ENCODE results near the gene ARNT2.

The ARNT2 gene

DNA sequence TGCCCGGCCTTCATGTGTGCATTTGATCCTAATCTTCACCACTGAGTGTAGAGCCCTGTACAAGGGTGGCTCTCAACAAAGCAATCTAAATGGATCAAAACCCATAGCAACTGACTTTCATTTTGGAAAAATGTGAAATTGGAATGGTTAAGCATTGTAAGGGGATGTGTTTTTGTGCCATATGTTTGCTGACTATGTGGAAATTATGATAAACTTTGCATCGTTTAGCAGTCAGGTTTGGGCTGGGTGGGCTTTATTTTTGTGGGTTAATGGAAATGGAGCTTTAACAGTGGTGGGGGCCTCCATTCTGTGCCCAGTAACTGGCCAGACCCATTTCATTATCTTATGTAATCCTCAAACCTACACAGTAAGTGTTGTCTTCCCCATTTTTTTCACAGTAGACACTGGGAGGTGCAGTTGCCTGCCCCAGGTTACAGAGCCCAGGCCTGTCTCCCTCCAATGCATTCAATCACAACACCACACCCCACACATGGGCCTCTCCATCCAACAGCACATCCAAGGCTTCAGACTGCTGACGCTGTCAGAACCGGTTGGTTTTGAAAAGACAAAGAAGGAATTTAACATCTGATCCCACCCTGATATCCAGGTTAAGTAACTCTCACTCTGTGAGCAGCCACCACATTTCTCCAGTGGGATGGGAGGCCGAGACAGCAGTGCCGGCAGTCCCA lies 154.6 kb downstream of the ARNT2 start:
- TF ChIP-seq, protein P1, sequence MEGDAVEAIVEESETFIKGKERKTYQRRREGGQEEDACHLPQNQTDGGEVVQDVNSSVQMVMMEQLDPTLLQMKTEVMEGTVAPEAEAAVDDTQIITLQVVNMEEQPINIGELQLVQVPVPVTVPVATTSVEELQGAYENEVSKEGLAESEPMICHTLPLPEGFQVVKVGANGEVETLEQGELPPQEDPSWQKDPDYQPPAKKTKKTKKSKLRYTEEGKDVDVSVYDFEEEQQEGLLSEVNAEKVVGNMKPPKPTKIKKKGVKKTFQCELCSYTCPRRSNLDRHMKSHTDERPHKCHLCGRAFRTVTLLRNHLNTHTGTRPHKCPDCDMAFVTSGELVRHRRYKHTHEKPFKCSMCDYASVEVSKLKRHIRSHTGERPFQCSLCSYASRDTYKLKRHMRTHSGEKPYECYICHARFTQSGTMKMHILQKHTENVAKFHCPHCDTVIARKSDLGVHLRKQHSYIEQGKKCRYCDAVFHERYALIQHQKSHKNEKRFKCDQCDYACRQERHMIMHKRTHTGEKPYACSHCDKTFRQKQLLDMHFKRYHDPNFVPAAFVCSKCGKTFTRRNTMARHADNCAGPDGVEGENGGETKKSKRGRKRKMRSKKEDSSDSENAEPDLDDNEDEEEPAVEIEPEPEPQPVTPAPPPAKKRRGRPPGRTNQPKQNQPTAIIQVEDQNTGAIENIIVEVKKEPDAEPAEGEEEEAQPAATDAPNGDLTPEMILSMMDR (IDR thresholded peaks at IDR 0.05; ENCODE audit: low read depth, low read length, missing control alignments), result no peak
- in situ Hi-C loops (cut with HindIII; ENCODE audit: low pct_ligation_motif_present, low sequenced_read_pairs), result no loop called here
- Histone ChIP-seq H3K4me3 (ENCODE audit: low read depth, low read length) (no peak overlapping the region), H3K27me3 (replicated peaks) (no peaks in the 10 kb centered on the region), H3K36me3 (replicated peaks) (peaks cover 11% of the 10 kb centered on the region), H3K27ac (no peak overlapping the region)
- no peak for DNase-seq

DNA sequence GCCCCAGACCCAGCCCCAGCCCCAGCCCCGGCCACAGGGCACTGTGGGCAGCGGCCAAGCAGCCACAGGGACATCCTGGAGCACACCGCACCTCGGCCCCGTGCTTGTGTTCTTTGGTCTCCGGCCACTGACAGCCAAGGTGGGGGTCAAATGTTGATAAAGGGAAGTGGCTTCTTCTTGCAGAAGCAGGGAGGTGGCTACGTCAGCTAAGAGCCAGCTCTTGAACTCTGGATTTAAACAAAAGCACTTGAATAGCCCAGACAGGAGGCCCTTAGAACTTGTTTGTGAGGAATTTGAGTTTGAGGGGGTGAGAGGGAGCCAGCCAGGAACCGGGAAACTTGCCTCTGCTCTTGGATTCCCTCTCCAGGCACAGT lies 155.1 kb downstream of the ARNT2 start:
- TF ChIP-seq, protein P1 (IDR thresholded peaks at IDR 0.05; ENCODE audit: low read depth, low read length, missing control alignments), result no peak
- no peak for DNase-seq

DNA sequence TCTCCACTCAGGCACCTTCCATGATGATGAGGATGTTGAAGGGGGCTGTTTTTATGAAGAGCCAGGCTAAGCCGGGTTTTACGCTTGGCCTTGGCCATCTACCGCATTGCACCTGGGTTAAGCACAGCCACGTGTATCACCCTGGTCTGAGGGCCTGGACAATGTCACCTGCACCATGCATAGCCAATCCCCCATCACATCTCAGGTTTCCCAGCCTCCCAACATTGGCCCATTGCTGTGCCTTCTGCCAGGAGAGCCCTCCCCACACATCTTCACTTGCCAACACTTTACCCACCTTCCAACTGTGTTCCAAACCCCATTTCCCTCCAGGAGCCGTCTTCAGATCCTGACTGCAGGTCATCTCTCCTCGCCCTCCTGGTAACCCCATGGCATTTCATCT lies 155.6 kb downstream of the ARNT2 start:
- DNase-seq, result no peak
- TF ChIP-seq, protein P1 (IDR thresholded peaks at IDR 0.05; ENCODE audit: low read depth, low read length, missing control alignments), result no peak
- Histone ChIP-seq H3K4me3 (ENCODE audit: low read depth, low read length) (no peak overlapping the region), H3K27ac (no peak overlapping the region), H3K36me3 (replicated peaks) (peaks cover 15% of the 10 kb centered on the region), H3K27me3 (replicated peaks) (no peaks in the 10 kb centered on the region)
- in situ Hi-C loops (cut with HindIII; ENCODE audit: low pct_ligation_motif_present, low sequenced_read_pairs), result no loop called here

More for the DNA sequence above, 155.1 kb downstream of the ARNT2 start:
- Histone ChIP-seq H3K27me3 (replicated peaks) (no peaks in the 10 kb centered on the region), H3K27ac (no peak overlapping the region), H3K36me3 (replicated peaks) (peaks cover 15% of the 10 kb centered on the region), H3K4me3 (ENCODE audit: low read depth, low read length) (no peak overlapping the region)
- in situ Hi-C loops (cut with HindIII; ENCODE audit: low pct_ligation_motif_present, low sequenced_read_pairs), result no loop called here

DNA sequence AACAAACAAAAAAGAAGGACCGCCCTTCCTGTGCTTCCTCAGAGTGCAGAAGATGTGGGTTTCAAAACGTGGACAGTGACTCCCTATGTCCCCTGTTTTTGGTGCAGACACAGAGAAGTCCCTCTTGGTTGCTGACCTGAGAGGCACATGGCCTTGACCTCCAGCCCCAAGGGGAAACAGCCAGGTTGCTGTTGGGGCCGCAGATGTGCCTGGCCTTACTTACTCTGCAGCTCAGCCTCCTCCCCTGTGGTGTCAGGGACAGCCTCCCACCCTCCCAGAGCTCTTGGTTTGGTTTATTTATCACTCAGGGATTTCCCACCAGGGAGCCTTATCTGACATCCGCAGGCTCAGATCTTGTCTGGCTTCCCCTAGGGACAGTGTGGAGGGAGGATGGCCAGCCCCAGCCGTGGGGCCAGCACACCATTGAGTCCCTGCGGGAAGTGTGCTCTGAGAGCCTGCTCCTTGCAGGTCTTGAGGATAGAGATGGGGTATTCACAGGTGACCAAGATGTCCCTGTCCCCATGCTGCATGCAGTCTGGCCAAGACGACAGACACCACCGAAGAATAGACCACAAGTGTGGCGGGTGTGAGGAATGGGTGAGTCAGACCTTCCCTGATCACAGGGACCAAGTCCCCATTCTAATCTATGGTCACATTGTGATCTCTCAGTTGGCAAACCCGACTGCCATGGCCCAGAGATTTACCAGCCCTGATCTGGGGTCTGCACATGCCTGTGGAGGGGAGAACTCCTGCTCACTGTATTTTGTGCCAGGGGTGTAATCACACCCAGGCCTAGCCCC lies 156.6 kb downstream of the ARNT2 start:
- DNase-seq, result peak; percentile 28
- Histone ChIP-seq H3K4me3 (ENCODE audit: low read depth, low read length) (no peak overlapping the region), H3K27me3 (replicated peaks) (no peaks in the 10 kb centered on the region), H3K27ac (no peak overlapping the region), H3K36me3 (replicated peaks) (peaks cover 8% of the 10 kb centered on the region)
- TF ChIP-seq, protein P1 (IDR thresholded peaks at IDR 0.05; ENCODE audit: low read depth, low read length, missing control alignments), result no peak
- in situ Hi-C loops (cut with HindIII; ENCODE audit: low pct_ligation_motif_present, low sequenced_read_pairs), result no loop called here

DNA sequence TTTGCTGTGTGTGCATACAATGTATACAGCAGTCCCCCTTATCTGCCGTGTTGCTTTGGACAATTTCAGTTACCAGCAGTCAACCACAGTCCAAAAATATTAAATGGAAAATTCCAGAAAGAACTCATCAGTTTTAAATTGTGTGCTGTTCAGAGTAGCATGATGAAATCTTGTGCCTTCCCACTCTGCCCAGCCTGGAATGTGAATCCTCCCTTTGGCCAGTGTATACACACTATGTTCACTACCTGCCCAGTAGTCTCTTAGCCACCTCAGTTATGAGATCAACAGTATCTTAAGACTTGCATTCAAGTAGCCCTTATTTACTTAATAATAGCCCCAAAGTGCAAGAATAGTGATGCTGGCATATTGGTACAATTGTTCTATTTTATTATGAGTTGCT lies 157.3 kb downstream of the ARNT2 start:
- in situ Hi-C loops (cut with HindIII; ENCODE audit: low pct_ligation_motif_present, low sequenced_read_pairs), result no loop called here
- peaks cover 13% of the 10 kb centered on the region for H3K36me3 ChIP-seq (replicated peaks)
- no peak overlapping the region for H3K27ac ChIP-seq
- no peak for DNase-seq
- no peaks in the 10 kb centered on the region for H3K27me3 ChIP-seq (replicated peaks)
- H3K4me3 ChIP-seq (ENCODE audit: low read depth, low read length), result no peak overlapping the region
- TF ChIP-seq, protein P1 (IDR thresholded peaks at IDR 0.05; ENCODE audit: low read depth, low read length, missing control alignments), result no peak
